GM13977 (cell line): ENCODE results near the gene TH.

Experiments used
- DNase-seq: peaks from one replicate; pipeline ENCODE4 v3.0.0; 2012; ENCODE audit warnings: low spot score
- in situ Hi-C: fragments of 300-500 bp; cut with MboI; formaldehyde crosslinking; loops from one replicate; pipeline ENCODE4 v1.12.0; 2022; ENCODE audit warnings: low sequenced_read_pairs, low pct_unique_long_range_greater_than_20kb, mixed read lengths, inconsistent platforms; ENCODE audit not compliant: unreplicated experiment
- TF ChIP-seq, protein P1 (sequence below): IDR thresholded peaks from 2 replicates; pipeline ENCODE4 v1.5.1; 2012; ENCODE audit warnings: mild to moderate bottlenecking, control low read depth; ENCODE audit not compliant: insufficient read depth; ENCODE audit errors: extremely low read depth, missing control alignments

Gene TH

DNA sequence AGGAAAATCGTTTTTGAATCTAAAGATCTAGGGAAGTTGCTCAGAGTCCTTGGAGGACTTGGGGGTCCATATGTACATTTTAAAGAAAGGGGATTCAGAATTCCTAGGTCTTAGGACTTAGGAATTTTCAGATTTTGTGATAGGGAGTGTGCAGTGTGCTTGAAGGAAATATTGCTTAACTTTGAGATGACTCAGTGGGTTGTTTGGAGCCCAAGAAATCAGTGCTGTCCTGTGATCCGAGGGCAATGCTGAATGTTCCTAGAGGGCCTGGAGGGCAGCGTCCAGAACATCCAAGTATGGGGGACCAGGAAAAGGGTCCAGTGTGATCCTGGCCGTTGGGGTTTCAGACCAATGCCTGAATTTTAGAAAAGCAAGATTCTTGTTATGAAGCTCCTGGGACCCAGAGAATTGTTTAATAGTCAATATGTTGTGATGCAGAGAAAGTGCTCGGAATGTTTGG is 29.3 kb downstream of the TH start:
- no peak for DNase-seq
- in situ Hi-C loops, result no loop called here
- TF ChIP-seq, protein P1, sequence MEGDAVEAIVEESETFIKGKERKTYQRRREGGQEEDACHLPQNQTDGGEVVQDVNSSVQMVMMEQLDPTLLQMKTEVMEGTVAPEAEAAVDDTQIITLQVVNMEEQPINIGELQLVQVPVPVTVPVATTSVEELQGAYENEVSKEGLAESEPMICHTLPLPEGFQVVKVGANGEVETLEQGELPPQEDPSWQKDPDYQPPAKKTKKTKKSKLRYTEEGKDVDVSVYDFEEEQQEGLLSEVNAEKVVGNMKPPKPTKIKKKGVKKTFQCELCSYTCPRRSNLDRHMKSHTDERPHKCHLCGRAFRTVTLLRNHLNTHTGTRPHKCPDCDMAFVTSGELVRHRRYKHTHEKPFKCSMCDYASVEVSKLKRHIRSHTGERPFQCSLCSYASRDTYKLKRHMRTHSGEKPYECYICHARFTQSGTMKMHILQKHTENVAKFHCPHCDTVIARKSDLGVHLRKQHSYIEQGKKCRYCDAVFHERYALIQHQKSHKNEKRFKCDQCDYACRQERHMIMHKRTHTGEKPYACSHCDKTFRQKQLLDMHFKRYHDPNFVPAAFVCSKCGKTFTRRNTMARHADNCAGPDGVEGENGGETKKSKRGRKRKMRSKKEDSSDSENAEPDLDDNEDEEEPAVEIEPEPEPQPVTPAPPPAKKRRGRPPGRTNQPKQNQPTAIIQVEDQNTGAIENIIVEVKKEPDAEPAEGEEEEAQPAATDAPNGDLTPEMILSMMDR, result no peak

DNA sequence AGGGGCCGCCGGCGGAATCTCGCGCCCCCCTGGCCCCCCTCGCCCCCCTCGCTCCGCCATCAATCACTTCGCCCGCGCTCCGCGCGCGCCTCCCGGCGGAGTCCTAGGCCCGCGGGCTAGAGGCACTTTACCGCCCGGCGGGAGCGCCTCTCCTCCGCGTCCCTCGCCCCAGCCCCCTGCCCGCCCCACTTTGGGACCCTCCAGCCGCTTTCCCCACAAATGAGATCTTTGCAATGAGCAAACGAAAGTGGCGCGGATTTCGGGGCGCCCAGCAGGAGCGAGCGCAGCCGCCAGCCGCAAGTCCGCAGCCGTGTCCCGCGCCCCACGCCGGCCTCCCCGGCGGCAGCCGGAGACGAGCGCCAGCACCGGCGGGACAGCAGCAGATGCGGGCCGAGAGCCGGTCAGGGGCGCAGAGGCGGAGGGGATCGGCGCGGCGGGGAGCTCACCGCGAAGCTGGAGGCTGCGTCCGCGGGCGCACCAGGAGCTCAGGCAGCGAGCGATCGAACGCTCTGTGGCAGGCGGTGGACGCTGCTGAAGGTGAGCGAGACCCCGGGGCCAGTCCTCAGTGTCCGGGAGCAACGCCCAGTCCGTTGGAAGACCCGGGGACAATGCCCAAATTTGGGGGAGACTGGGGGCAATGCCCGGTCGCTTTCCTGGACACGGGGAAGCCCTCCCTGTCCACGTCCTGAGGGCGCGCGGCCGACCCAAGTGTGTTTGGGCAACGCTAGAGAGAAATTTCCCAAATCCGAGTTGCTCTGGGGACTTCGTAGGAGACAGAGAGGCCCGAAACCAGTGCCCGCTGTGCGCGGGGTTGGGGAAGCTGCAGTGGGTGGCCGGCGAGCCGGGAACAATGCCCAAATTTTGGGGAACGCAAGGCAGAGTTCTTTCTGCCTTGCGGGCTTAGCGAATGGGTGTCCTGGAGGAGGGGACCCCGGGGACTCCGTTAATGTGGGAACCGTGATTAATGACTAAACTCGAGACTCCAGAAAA is 30.9 kb downstream of the TH start:
- TF ChIP-seq, protein P1, result no peak
- no peak for DNase-seq
- in situ Hi-C loops, result no loop called here

DNA sequence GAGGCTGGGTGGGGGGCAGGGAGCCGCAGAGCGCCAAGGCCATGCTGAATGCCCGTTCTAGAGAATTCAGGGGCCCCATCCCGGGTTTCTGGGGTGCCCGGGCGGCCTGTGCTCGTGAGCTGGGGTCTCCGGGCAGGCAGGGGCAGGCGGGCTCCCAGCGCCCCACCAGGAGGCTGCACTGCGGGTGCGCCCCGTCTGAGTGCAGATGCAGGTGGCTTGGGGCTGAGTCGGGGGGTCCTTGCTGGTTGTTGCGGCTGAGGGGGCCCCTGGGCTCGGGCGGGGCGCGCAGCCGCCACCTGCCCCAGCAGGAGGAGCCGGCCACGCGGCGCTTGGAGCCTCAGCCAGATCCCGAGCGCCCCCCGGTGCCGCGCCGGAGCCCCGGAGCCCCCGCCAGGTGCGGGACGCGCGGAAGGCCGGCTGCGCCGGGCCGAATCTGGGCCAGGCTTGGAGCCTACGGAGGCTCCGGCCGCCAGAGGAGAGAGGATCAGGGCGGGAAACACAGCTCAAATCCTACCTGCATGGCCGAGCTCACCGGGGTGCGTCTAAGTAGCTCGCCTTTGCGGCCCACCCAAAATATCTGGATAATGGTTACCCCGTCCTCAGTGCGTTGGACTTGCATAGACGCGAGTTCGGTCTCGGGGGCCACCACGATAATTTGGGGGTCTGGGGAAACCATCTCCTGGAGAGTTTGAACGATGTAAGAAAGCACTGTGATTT is 31.8 kb downstream of the TH start:
- no peak for DNase-seq
- TF ChIP-seq, protein P1, result no peak
- in situ Hi-C loops, result no loop called here

DNA sequence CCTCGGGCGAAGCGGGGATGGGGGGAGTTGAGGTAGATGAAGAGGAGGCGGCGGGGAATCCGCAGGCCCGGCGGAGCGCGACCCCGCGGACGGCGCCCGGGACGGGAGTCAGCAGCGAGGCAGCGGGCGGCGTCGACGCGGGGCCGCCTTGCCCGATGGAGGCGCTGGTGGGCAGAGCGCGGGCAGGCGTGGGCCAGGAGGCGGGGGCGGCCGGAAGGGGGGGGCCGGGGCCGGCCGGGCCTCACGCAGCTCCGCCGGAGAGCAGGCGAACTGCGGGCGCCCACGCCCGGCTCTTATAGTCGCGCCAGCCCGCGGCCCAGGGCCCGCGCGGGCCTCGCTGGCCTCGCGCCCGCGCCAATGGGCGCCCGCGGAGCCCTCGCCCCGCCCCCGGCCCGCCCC is 32.5 kb downstream of the TH start, which contains the start of gene IGF2:
Gene IGF2 (minus strand): TSS at position 267 of the 399 bp plus-strand sequence. CDS start 3,866 bp downstream, outside the sequence.
- no peak for DNase-seq
- TF ChIP-seq, protein P1, result no peak
- in situ Hi-C loops, result no loop called here

DNA sequence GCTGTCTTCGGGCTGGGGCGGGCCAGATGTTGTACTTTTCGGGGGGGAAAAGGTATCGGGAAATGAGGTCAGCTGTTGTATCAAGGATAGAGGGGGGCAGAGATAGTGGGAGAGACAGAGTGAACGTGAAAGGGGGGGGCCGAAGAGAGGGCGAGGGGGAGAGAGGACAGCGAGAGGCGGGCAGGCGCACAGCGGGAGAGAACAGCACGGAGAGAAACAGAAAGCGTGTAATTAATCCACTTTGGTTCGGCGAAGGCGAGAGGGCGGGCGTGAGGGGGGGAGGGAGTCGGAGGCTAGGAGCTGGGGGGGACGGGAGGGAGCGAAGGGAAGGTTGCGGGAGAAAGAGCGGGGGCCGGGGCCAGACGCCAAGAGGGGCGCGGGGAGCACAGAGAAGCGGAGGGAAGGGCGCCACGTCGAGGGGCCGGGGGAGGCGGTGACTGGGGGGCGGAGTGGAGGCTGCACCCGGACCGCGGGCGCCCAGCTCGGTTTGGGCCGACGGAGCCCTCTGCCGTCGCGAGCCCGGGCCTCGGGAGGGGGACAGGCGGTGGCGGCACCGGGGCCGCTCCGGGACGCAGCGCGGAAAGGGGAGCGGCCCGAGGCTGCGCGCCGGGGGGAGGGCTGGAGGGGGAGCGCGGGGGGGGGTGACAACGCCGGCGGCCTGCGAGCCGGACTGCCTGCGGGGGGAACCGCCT is 33.0 kb downstream of the TH start:
- in situ Hi-C loops, result no loop called here
- TF ChIP-seq, protein P1, result no peak

DNA sequence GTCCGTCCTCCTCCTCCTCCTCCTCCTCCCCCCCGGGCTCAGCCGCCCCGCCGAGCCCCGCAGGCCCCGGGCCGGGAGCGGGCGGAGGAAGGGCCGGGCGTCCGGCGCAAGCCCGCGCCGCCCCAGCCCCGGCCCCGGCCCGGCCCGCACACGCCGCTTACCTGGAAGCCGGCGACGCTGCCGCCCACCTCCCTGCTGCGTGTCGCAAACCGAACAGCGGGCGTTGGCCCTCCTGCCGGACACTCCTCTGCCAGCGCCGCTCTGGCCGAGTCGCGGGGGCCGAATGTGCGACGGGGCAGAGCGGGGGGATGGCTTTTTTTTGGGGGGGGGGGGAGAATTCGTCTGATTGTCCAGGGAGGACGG is 33.6 kb downstream of the TH start:
- TF ChIP-seq, protein P1, result no peak
- no peak for DNase-seq
- in situ Hi-C loops, result no loop called here

More for the DNA sequence above, 33.0 kb downstream of the TH start:
- no peak for DNase-seq
